Endothelial cell of umbilical vein (primary cell): ENCODE data around the gene PPP1R9A. TPM values are rescaled to one million over a fixed set of nuclear protein-coding genes. Genes with fewer than 3 reads are reported as not detected.

Experiments
- BruUV-seq: library from RNA; stranded (reverse); fragments of 400-500 nt; replicated peaks from 2 replicates; lab custom pipeline; 2021; lab: Mats Ljungman, UMichigan
- CTCF ChIA-PET: fragments of 300-600, 350-600 bp; sonication (Branson Sonifier 250); formaldehyde crosslinking; loops from one replicate; lab custom pipeline; 2021; ENCODE audit warnings: antibody characterized with exemption, inconsistent platforms; lab: Charles Lee
- POLR2A ChIA-PET: fragments of 300-600, 350-600 bp; sonication (Branson Sonifier 250); formaldehyde crosslinking; loops from one replicate; lab custom pipeline; 2021; ENCODE audit warnings: antibody characterized with exemption, inconsistent platforms; lab: Charles Lee
- DNase-seq: peaks from one replicate; pipeline ENCODE4 v3.0.0-alpha.2; 2011; ENCODE audit warnings: low read depth, low spot score
- FAIRE-seq: peaks from 2 replicates; lab custom pipeline; 2011; peaks lifted over from hg19 to GRCh38; lab: Jason Lieb, UNC
- H2AFZ ChIP-seq: 2 replicates; pipeline ENCODE4 v1.6.0; 2012; ENCODE audit warnings: low read depth, low read length, control low read depth, inconsistent platforms
- H3K27ac ChIP-seq: 2 replicates; pipeline ENCODE4 v1.5.1; 2011; ENCODE audit warnings: low read depth, mild to moderate bottlenecking, control low read depth, low read length, moderate library complexity; ENCODE audit not compliant: insufficient read depth
- H3K27me3 ChIP-seq, 2 experiments: 2 replicates each; pipeline versions ENCODE4 v1.6.0 to v1.6.1; 2011; ENCODE audit warnings: low read length in 2 of 2, mixed read lengths in 1 of 2; ENCODE audit not compliant: control insufficient read depth in 2 of 2, insufficient read depth in 2 of 2
- H3K36me3 ChIP-seq, 2 experiments: 2 replicates in 1 of 2; 3 replicates in 1 of 2; pipeline ENCODE4 v1.5.1; 2011; ENCODE audit warnings: low read length in 2 of 2, mild to moderate bottlenecking in 1 of 2, moderate library complexity in 1 of 2; ENCODE audit not compliant: control insufficient read depth in 2 of 2, insufficient read depth in 2 of 2; ENCODE audit errors: extremely low read depth in 1 of 2
- H3K4me1 ChIP-seq: 3 replicates; pipeline ENCODE4 v1.5.1; 2011; ENCODE audit warnings: mild to moderate bottlenecking, low read length; ENCODE audit not compliant: control insufficient read depth, insufficient read depth; ENCODE audit errors: extremely low read depth
- H3K4me2 ChIP-seq: 2 replicates; pipeline ENCODE4 v1.6.1; 2011; ENCODE audit warnings: low read length, control low read depth, mixed read lengths; ENCODE audit not compliant: insufficient read depth
- H3K4me3 ChIP-seq, 3 experiments: fragments of 200-600 bp in 1 of 3; sonication (generic), shearing (Covaris generic) in 1 of 3; replicated peaks in 1 of 3; 2 replicates each; pipeline ENCODE4 v1.5.1; 2011 to 2016; ENCODE audit warnings: control low read depth in 3 of 3, low read length in 3 of 3, mild to moderate bottlenecking in 2 of 3, inconsistent platforms in 1 of 3, low read depth in 1 of 3, moderate library complexity in 1 of 3; ENCODE audit not compliant: insufficient read depth in 1 of 3
- H3K79me2 ChIP-seq: 2 replicates; pipeline ENCODE4 v1.6.0; 2012; ENCODE audit warnings: low read length, inconsistent platforms; ENCODE audit not compliant: control insufficient read depth, insufficient read depth
- H3K9ac ChIP-seq: replicated peaks from 2 replicates; pipeline ENCODE3; 2011; ENCODE audit warnings: low read length, control low read depth; ENCODE audit not compliant: insufficient read depth; ENCODE audit errors: extremely low read depth
- H3K9me1 ChIP-seq: replicated peaks from 3 replicates; pipeline ENCODE4 v1.6.0; 2011; ENCODE audit warnings: mild to moderate bottlenecking, low read length; ENCODE audit not compliant: control insufficient read depth, insufficient read depth; ENCODE audit errors: extremely low read depth
- H3K9me3 ChIP-seq: replicated peaks from 2 replicates; pipeline ENCODE4 v1.5.1; 2012; ENCODE audit warnings: low read length, inconsistent platforms; ENCODE audit not compliant: control insufficient read depth, insufficient read depth
- H4K20me1 ChIP-seq: replicated peaks from 2 replicates; pipeline ENCODE3; 2011; ENCODE audit warnings: mild to moderate bottlenecking, low read length; ENCODE audit not compliant: control insufficient read depth, insufficient read depth; ENCODE audit errors: extremely low read depth
- CTCF ChIP-seq, 2 donors: IDR thresholded peaks; 1 replicate in 1 of 2; 2 replicates in 1 of 2; pipeline ENCODE4 v1.5.1; 2011; ENCODE audit warnings: low read length in 2 of 2, mild to moderate bottlenecking in 2 of 2, moderate library complexity in 2 of 2, control low read depth in 1 of 2, inconsistent platforms in 1 of 2, low read depth in 1 of 2; ENCODE audit not compliant: insufficient read depth in 1 of 2; ENCODE audit errors: extremely low read depth in 1 of 2
- EZH2 ChIP-seq: IDR thresholded peaks from 2 replicates; pipeline ENCODE4 v1.6.1; 2012; ENCODE audit warnings: borderline replicate concordance, low read depth, mild to moderate bottlenecking, moderate library complexity, low read length, inconsistent platforms; ENCODE audit not compliant: severe bottlenecking
- FOS ChIP-seq: IDR thresholded peaks from 2 replicates; pipeline ENCODE4 v1.6.1; 2011; ENCODE audit warnings: mild to moderate bottlenecking, low read length, moderate library complexity, borderline replicate concordance; ENCODE audit not compliant: insufficient read depth
- GATA2 ChIP-seq: IDR thresholded peaks from 2 replicates; pipeline ENCODE4 v1.7.0; 2011; ENCODE audit warnings: low read depth, mild to moderate bottlenecking, moderate library complexity, mixed read lengths, low read length; ENCODE audit not compliant: insufficient read length, insufficient read depth
- JUN ChIP-seq: IDR thresholded peaks from 2 replicates; pipeline ENCODE4 v1.6.1; 2011; ENCODE audit warnings: borderline replicate concordance, low read depth; ENCODE audit not compliant: insufficient read length, insufficient read depth
- MAX ChIP-seq: IDR thresholded peaks from 2 replicates; pipeline ENCODE4 v1.6.1; 2011; ENCODE audit not compliant: insufficient read depth, insufficient read length
- MYC ChIP-seq: IDR thresholded peaks from one replicate; pipeline ENCODE4 v1.6.1; 2011; ENCODE audit warnings: mild to moderate bottlenecking, low read depth, low read length
- POLR2A ChIP-seq: IDR thresholded peaks from 2 replicates; pipeline ENCODE4 v1.6.1; 2012; ENCODE audit warnings: low read depth, mild to moderate bottlenecking, control low read depth, low read length
- POLR2AphosphoS5 ChIP-seq: IDR thresholded peaks from 2 replicates; pipeline ENCODE4 v1.6.1; 2012; ENCODE audit warnings: low read depth, mild to moderate bottlenecking, control low read depth, low read length, moderate library complexity; ENCODE audit not compliant: insufficient read depth
- dilution Hi-C: fragments of 300-500 bp; cut with MboI; formaldehyde crosslinking; loops from one replicate; pipeline ENCODE4 v1.15.0; 2019; ENCODE audit warnings: low sequenced_read_pairs; ENCODE audit not compliant: extremely low pct_ligation_motif_present
- intact Hi-C: fragments of 100-400 bp; cut with micrococcal nuclease; formaldehyde crosslinking; loops from one replicate; pipeline ENCODE4 v1.10.0; 2022
- polyA plus RNA-seq, 4 experiments: library from polyadenylated mRNA; depleted of rRNA in 3 of 4; stranded (reverse) in 3 of 4; unstranded in 1 of 4; fragments of >200 nt; gene quantifications; 2 replicates each; pipeline versions ENCODE4 v1.2.1 to v1.2.3, GENCODE V29; 2011 to 2012; ENCODE audit warnings: missing spikeins in 1 of 4
- total RNA-seq: library from RNA; stranded (reverse); gene quantifications from 2 replicates; pipeline ENCODE4 v1.2.3, GENCODE V29; 2021

PPP1R9A gene
- total and polyA plus RNA-seq, 2 donors (not counting 3 experiments of a cell fraction or from before 2014, with no cell fraction given): 0.50 to 3.0 TPM

- ChIA-PET POLR2A (no interaction called here), CTCF (interaction anchor here (0.8 to 1.3 kb wide), 2 partner anchors 181 to 847 kb away, joined by 3 read pairs; no protein-coding TSS in a partner anchor)
- FAIRE-seq: no peak
- no TSS peak for BruUV-seq
- dilution Hi-C loops: no loop called here
- Histone ChIP-seq H4K20me1 (no peaks in the 10 kb centered on the region), H3K9me3 (no peaks in the 10 kb centered on the region), H2AFZ (no peak overlapping the region), H3K4me2 (no peak overlapping the region), H3K36me3 (no peaks in the 10 kb centered on the region), H3K4me1 (no peaks in the 10 kb centered on the region), H3K27ac (no peak overlapping the region), H3K9ac (no peak overlapping the region), H3K9me1 (no peaks in the 10 kb centered on the region), H3K4me3 (no peak overlapping the region), H3K79me2 (no peaks in the 10 kb centered on the region), H3K27me3 (no peaks in the 10 kb centered on the region)
- intact Hi-C loops: no loop called here
- TF ChIP-seq FOS: no peak
- TF ChIP-seq MAX: no peak
- no peak for TF ChIP-seq JUN
- no peak for TF ChIP-seq MYC
- no peak for TF ChIP-seq POLR2A
- TF ChIP-seq CTCF (IDR thresholded peaks at IDR 0.05; ENCODE audit: extremely low read depth in 1 of 2, insufficient read depth in 1 of 2, low read depth in 1 of 2, low read length in 2 of 2): no peak
- TF ChIP-seq GATA2: no peak
- TF ChIP-seq POLR2AphosphoS5: no peak
- no peak for TF ChIP-seq EZH2
- DNase-seq: no peak
These were observed 389.1 kb downstream of the PPP1R9A start for GRCh38 chr7:95296456-95296855.
